Smooth muscle cell (in vitro differentiated cells): ENCODE measurements around the gene PRR35. TPM values are rescaled to one million over a fixed set of nuclear protein-coding genes. Genes with fewer than 3 reads are reported as not detected.

ENCODE experiments used
- DNase-seq: peaks from one replicate; lab custom pipeline; 2025; ENCODE audit not compliant: unreplicated experiment; lab: John Stamatoyannopoulos, UW
- H2AFZ ChIP-seq: fragments of 200-600 bp; sonication (generic); 2 replicates; pipeline ENCODE4 v1.6.0; 2016; ENCODE audit warnings: antibody characterized with exemption, low read depth, mild to moderate bottlenecking
- H3F3A ChIP-seq: fragments of 200-600 bp; sonication (generic); 2 replicates; pipeline ENCODE4 v1.6.0; 2017; ENCODE audit warnings: antibody characterized with exemption, low read depth
- H3K27ac ChIP-seq: fragments of 200-600 bp; sonication (generic); 2 replicates; pipeline ENCODE4 v1.5.1; 2016; ENCODE audit warnings: low read depth, mild to moderate bottlenecking
- H3K27me3 ChIP-seq: fragments of 200-600 bp; sonication (generic); 2 replicates; pipeline ENCODE4 v1.6.1; 2016; ENCODE audit warnings: low read depth, mild to moderate bottlenecking
- H3K36me3 ChIP-seq: fragments of 200-600 bp; sonication (generic); 2 replicates; pipeline ENCODE4 v1.5.1; 2016; ENCODE audit warnings: low read depth
- H3K4me1 ChIP-seq: fragments of 200-600 bp; sonication (generic); 2 replicates; pipeline ENCODE4 v1.5.1; 2016; ENCODE audit warnings: low read depth
- H3K4me2 ChIP-seq: fragments of 200-600 bp; sonication (generic); 2 replicates; pipeline ENCODE4 v1.6.0; 2016; ENCODE audit warnings: mild to moderate bottlenecking
- H3K4me3 ChIP-seq: fragments of 200-600 bp; sonication (generic); 2 replicates; pipeline ENCODE4 v1.5.1; 2016; ENCODE audit warnings: mild to moderate bottlenecking
- H3K79me2 ChIP-seq: fragments of 200-600 bp; sonication (generic); 2 replicates; pipeline ENCODE4 v1.6.0; 2016; ENCODE audit warnings: low read depth, mild to moderate bottlenecking
- H3K9ac ChIP-seq: fragments of 200-600 bp; sonication (generic); 2 replicates; pipeline ENCODE4 v1.6.0; 2016; ENCODE audit warnings: low read depth
- H3K9me3 ChIP-seq: fragments of 200-600 bp; sonication (generic); replicated peaks from 2 replicates; pipeline ENCODE4 v1.5.1; 2016; ENCODE audit warnings: low read depth
- H4K20me1 ChIP-seq: fragments of 200-600 bp; sonication (generic); 2 replicates; pipeline ENCODE4 v1.6.0; 2016; ENCODE audit warnings: low read depth
- WGBS: methylation state at CpG from one replicate; pipeline ENCODE4 v1.1.7; 2016; ENCODE audit warnings: low lambda C conversion rate; 5-methylcytosine and 5-hydroxymethylcytosine counted together
- polyA plus RNA-seq: library from polyadenylated mRNA; unstranded; fragments of >200 nt; fragmentation: Nextera tagmentation; extraction: Ambion mirVana; gene quantifications from 2 replicates; pipeline ENCODE4 v1.2.1, GENCODE V29; 2016
- total RNA-seq: library from RNA; depleted of rRNA; stranded (reverse); fragments of >200 nt; gene quantifications from 2 replicates; pipeline ENCODE4 v1.2.3, GENCODE V29; 2014
- TF ChIP-seq, protein P1 (sequence below): fragments of 200-600 bp; sonication (generic); IDR thresholded peaks from 2 replicates; pipeline ENCODE4 v1.5.1; 2017; ENCODE audit warnings: borderline replicate concordance, mild to moderate bottlenecking, antibody characterized with exemption; ENCODE audit not compliant: insufficient read depth, poor library complexity, severe bottlenecking

PRR35 gene
- total and polyA plus RNA-seq, 2 experiments from 2014 or later: not detected

DNA sequence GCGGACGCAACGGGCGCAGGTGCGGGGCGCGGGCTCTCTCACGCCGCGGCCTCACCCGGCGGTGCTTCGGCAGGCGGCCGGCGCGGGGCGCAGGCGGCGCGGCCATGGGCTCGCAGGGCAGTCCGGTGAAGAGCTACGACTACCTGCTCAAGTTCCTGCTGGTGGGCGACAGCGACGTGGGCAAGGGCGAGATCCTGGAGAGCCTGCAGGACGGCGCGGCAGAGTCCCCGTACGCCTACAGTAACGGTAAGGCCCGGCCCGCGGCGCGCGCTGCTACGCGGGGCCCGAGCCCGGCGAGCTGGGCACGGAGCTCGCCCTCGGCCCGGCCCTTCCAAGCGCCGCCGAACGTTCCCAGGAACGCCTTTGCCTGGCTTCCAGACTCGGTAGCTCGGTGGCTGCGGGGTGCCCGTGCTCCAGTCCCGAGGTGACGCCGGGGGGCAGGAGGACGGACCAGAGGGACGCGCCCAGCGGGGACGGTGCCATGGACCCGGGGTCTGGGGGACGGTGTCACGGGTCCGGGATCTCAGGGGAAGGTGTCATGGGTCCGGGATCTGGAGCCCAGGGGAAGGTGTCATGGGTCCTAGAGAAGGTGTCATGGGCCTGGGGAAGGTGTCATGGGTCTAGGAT, 30.1 kb downstream of the PRR35 start:
- 3% methylated on average over 59 of the region's 71 CpGs for WGBS
- Histone ChIP-seq H3K27ac (no peak overlapping the region), H3F3A (no peaks in the 10 kb centered on the region)

DNA sequence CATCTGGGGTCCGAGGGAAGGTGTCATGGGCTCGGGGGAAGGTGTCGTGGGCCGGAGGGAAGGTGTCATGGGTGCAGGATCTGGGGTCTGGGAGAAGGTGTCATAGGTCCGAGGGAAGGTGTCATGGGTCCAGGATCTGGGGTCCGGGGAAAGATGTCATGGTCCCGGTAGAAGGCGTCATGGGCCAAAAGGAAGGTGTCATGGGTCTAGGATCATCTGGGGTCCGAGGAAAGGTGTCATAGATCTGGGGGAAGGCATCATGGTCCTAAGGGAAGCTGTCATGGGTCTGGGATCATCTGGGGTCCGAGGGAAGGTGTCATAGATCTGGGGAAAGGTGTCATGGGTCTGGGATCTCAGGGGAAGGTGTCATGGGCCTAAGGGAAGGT, 30.6 kb downstream of the PRR35 start:
- Histone ChIP-seq H3K4me1 (peaks cover 6% of the 10 kb centered on the region), H3K79me2 (peaks cover 56% of the 10 kb centered on the region)

More for the DNA sequence above, 30.1 kb downstream of the PRR35 start:
- TF ChIP-seq, protein P1, sequence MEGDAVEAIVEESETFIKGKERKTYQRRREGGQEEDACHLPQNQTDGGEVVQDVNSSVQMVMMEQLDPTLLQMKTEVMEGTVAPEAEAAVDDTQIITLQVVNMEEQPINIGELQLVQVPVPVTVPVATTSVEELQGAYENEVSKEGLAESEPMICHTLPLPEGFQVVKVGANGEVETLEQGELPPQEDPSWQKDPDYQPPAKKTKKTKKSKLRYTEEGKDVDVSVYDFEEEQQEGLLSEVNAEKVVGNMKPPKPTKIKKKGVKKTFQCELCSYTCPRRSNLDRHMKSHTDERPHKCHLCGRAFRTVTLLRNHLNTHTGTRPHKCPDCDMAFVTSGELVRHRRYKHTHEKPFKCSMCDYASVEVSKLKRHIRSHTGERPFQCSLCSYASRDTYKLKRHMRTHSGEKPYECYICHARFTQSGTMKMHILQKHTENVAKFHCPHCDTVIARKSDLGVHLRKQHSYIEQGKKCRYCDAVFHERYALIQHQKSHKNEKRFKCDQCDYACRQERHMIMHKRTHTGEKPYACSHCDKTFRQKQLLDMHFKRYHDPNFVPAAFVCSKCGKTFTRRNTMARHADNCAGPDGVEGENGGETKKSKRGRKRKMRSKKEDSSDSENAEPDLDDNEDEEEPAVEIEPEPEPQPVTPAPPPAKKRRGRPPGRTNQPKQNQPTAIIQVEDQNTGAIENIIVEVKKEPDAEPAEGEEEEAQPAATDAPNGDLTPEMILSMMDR: no peak
- Histone ChIP-seq H3K79me2 (peaks cover 51% of the 10 kb centered on the region), H3K4me2 (peak overlapping the region; percentile 93), H3K36me3 (no peaks in the 10 kb centered on the region), H3K4me3 (peak overlapping the region; percentile 94), H3K4me1 (peaks cover 6% of the 10 kb centered on the region), H3K9me3 (no peaks in the 10 kb centered on the region), H4K20me1 (peaks cover 50% of the 10 kb centered on the region), H3K27me3 (no peaks in the 10 kb centered on the region), H2AFZ (no peak overlapping the region), H3K9ac (peak overlapping the region; percentile 85)
- DNase-seq: peak; percentile 52

DNA sequence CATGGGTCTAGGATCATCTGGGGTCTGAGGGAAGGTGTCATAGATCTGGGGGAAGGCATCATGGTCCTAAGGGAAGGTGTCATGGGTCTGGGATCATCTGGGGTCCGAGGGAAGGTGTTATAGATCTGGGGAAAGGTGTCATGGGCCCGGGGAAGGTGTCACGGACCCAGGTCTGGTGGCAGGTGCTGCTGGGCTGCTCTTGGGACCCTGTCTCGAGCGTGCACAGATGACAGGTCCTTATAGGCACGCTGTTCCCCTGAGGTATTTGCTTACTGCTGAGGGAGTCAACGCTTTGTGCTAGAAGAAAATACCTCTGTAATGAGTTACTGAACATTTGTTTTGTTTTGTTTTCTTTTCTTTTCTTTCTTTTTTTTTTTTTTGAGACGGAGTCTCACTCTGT, 31.0 kb downstream of the PRR35 start:
- TF ChIP-seq, protein P1: no peak
- H3K27me3 ChIP-seq: no peaks in the 10 kb centered on the region
- WGBS: 88% methylated on average over 8 of the region's 8 CpGs
- peaks cover 6% of the 10 kb centered on the region for H3K4me1 ChIP-seq
- H3K27ac ChIP-seq: no peak overlapping the region
- no peaks in the 10 kb centered on the region for H3K9me3 ChIP-seq
- H3K9ac ChIP-seq: no peak overlapping the region
- H2AFZ ChIP-seq: no peak overlapping the region
- no peaks in the 10 kb centered on the region for H3F3A ChIP-seq
- H4K20me1 ChIP-seq: peaks cover 59% of the 10 kb centered on the region
- H3K4me3 ChIP-seq: peak overlapping the region; percentile 94
- peaks cover 60% of the 10 kb centered on the region for H3K79me2 ChIP-seq
- peak overlapping the region; percentile 93 for H3K4me2 ChIP-seq
- no peak for DNase-seq
- H3K36me3 ChIP-seq: no peaks in the 10 kb centered on the region

More for the DNA sequence above, 30.6 kb downstream of the PRR35 start:
- Histone ChIP-seq H3K9me3 (no peaks in the 10 kb centered on the region), H3K27me3 (no peaks in the 10 kb centered on the region), H3K36me3 (no peaks in the 10 kb centered on the region), H3K4me2 (peak overlapping the region; percentile 93), H3K4me3 (peak overlapping the region; percentile 94), H3K27ac (no peak overlapping the region), H3K9ac (peak overlapping the region; percentile 85), H2AFZ (no peak overlapping the region), H3F3A (no peaks in the 10 kb centered on the region), H4K20me1 (peaks cover 55% of the 10 kb centered on the region)
- no peak for DNase-seq
- WGBS: 75% methylated on average over 10 of the region's 10 CpGs
- TF ChIP-seq, protein P1: no peak
